GM20431 (cell line): Measurements from ENCODE around the gene SLC35E4.
"Not testable (repeated sequence)": the region's sequence is repeated elsewhere in the genome, so short reads cannot be mapped to it uniquely, and the experiment has no call there.

Experiments
- in situ Hi-C: fragments of 300-500 bp; cut with MseI, MboI; formaldehyde crosslinking; loops from one replicate; pipeline ENCODE4 v1.15.0; 2020; ENCODE audit warnings: low sequenced_read_pairs; ENCODE audit not compliant: unreplicated experiment

The SLC35E4 gene, protein sequence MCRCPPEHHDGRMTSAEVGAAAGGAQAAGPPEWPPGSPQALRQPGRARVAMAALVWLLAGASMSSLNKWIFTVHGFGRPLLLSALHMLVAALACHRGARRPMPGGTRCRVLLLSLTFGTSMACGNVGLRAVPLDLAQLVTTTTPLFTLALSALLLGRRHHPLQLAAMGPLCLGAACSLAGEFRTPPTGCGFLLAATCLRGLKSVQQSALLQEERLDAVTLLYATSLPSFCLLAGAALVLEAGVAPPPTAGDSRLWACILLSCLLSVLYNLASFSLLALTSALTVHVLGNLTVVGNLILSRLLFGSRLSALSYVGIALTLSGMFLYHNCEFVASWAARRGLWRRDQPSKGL

DNA sequence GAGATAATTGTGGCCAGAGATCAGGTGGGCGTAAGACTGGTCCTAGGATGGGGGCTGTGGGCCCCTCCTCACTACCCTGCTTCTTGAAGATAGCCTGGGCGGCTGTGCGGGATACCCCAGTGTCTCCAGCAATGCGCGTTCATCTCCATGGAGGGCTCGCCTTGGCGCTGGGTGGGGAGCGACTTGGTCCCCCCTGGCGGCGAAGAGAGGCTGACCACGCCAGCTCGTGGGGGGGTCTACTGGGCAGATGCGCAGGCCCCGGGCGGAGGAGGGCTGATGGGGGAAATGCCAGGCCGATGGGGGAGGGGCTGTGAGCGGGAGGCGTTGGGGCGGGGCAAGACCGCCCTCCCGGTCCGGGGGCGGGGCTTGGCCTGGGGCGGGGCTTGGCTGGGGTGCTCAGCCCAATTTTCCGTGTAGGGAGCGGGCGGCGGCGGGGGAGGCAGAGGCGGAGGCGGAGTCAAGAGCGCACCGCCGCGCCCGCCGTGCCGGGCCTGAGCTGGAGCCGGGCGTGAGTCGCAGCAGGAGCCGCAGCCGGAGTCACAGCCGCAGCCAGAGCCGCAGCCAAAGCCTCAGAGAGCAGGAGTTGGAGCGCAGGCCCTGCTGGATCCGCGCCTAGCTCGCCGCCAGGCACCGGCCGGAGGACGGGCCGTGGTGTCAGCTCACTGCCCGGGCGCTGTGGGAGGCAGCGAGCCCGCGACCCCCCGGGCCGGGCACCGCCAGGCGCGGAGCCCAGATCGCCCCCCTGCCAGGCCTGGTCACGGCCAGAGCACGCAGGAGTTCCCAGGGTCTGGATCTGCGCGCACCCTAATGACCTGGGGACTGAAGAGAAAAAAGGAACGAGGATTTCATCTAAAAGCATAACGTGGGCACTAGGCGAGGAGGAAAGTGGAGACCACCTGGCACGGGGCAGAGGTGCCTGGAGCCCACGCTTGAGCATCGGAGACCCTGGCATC, at the start of gene SLC35E4:
Gene SLC35E4, plus strand, starts transcription at position 509 of the 953 bp plus-strand sequence. CDS start 670 bp downstream, outside the sequence.
- in situ Hi-C loops = loop anchor here (25.0 kb wide), 1 partner anchor 252 kb away; no protein-coding TSS in a partner anchor

DNA sequence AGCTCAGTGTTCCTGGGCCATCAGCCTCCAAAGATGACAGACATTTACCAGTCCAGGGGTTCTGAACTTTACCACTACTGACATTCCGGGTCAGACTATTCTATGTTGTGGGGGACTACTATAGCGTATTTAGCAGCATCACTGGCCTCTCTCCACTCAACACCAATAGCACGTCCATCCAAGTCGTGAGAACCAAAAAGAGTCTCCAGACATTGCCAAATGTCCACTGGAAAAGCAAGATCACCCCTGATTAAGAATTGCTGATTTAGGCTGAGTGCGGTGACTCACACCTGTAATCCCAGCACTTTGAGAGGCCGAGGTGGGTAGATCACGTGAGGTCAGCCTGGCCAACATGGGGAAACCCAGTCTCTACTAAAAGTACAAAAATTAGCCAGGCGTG, 49.2 kb upstream of the SLC35E4 start:
- in situ Hi-C loops = no loop called here

- in situ Hi-C loops = no loop called here
These were observed 44.4 kb upstream of the SLC35E4 start for GRCh38 chr22:30591191-30591587.

GRCh38 chr22:30591588-30592359, 43.8 kb upstream of the SLC35E4 start, which contains the start of gene PES1:
Gene PES1, minus strand, starts transcription at chr22:30591910. Its CDS starts 77 bp downstream, at chr22:30591833.
- in situ Hi-C loops = no loop called here

- in situ Hi-C loops = not testable (repeated sequence)
These were observed 43.2 kb upstream of the SLC35E4 start for GRCh38 chr22:30592360-30592713.

GRCh38 chr22:30596199-30596598, 39.4 kb upstream of the SLC35E4 start:
- in situ Hi-C loops = no loop called here

- in situ Hi-C loops = no loop called here
These were observed 38.7 kb upstream of the SLC35E4 start for GRCh38 chr22:30596886-30597285.

GRCh38 chr22:30598986-30599385, 36.6 kb upstream of the SLC35E4 start:
- in situ Hi-C loops = no loop called here

- in situ Hi-C loops = no loop called here
These were observed 34.7 kb upstream of the SLC35E4 start for GRCh38 chr22:30600921-30601320.

DNA sequence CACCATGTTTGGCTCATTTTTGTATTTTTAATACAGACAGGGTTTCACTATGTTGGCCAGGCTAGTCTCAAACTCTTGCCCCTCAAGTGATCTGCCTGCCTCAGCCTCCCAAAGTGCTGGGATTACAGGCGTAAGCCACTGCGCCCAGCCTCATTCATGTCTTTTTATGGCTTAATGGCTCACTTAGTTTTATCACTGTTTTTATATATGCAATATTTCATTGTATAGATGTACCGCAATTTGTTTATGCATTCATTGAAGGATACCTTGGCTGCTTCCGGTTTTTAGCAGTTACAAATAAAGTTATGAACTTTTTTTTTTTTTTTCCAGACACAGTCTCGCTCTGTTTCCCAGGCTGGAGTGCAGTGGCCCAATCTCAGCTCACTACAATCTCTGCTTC, 34.1 kb upstream of the SLC35E4 start:
- in situ Hi-C loops = no loop called here

DNA sequence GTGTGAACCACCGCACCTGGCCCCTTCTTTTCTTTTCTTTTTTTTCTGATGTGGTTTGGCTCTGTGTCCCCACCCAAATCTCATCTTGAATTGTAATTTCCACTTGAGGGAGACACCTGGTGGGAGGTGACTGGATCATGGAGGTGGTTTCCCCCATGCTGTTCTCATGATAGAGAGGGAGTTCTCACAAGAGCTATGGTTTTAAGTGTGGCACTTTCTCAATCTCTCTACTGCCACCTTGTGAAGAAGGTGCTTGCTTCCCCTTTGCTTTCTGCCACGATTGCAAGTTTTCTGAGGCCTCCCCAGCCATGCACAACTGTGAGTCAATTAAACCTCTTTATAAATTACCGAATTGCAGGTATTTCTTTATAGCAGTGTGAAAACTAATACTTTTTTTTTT, 33.5 kb upstream of the SLC35E4 start:
- in situ Hi-C loops = no loop called here

DNA sequence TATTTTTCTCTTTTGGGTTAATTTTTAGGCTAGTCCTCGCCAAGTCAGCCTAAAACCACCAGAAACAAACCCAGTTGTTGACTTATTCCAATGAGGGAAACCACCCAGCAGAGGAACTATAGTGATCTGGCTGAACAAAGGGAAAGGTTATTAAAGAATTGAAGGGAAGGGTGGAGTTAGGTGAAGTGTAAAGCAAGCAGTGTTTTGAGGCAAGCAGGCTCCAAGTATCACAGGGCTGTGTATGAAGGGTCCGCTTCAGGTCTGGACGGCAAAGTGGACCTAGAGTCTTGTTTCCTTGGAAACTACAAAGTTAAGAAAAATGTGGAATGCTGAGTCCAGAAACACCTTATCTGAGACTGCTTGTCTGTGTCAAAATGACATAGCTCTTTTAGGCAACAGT, 31.8 kb upstream of the SLC35E4 start:
- in situ Hi-C loops = no loop called here

- in situ Hi-C loops = no loop called here
These were observed 30.9 kb upstream of the SLC35E4 start for GRCh38 chr22:30604723-30605122.

GRCh38 chr22:30605449-30606110, 30.0 kb upstream of the SLC35E4 start:
- in situ Hi-C loops = no loop called here

DNA sequence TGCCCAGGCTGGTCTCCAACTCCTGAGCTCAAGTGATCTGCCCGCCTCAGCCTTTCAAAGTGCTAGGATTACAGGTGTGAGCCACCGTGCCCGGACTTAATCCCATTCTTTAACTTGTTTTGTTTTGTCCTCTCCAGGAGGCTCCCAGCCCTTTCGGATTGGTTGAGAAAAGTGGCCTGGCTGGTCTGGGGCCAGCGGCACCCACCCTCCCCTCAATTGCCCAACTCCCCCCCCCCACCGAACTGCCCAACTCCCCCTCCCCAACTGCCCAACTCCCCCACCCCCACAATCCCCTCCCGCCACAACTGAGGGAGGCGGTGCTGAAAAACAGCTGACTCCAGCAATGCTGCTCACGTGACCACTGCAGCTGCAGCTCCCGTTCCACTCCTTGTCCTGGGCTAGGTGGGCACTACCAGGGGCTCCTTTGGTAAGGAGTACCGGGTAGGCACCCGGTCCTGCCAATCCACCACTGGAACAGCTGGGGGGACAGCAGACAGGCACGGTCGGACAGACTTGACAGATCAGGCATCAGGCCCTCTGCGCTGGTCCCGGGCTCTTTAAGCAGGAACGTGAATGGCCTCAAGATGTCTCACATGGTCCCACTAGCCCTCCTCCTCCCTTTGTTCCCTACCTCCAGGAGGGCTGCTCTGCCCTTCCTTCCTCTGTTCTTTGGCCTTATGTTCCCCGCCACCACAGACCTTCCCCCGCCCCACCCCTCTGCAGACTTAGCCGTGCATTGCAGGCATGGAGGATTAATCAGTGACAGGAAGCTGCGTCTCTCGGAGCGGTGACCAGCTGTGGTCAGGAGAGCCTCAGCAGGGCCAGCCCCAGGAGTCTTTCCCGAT, 28.9 kb upstream of the SLC35E4 start, which contains the start of gene TCN2:
Gene TCN2, plus strand, starts transcription at position 720 of the 845 bp plus-strand sequence. CDS start 158 bp downstream, outside the sequence.
- in situ Hi-C loops = no loop called here

DNA sequence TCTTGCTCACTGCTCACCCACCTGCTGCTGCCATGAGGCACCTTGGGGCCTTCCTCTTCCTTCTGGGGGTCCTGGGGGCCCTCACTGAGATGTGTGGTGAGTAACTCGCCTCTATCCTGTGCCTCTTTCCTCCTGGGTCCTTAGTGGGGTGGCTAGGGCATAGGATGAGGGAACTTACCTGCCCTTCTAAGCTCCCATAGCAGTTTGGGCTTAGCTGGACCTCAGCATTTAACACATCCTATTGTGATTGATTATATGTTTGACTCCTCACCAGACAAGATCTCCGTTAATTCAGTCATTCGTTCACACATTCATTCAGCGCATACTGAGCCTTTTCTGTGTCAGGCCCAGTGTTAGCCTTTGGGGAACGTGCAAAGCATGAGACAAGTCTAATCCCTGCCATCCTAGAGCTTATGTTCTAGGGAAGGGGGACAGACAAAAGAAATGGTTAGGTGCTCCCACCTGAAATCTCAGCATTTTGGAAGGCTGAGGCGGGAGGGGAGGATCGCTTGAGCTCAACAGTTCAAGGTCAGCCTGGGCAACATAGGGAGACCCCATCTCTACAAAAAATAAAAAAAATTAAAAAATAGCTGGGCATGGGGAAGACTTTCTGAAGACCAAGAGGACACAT, 28.2 kb upstream of the SLC35E4 start:
- in situ Hi-C loops = no loop called here

GRCh38 chr22:30607939-30608338, 27.6 kb upstream of the SLC35E4 start:
- in situ Hi-C loops = no loop called here
